Stimulated activated CD4-positive, alpha-beta T cell treated with anti-CD3 and anti-CD28 coated beads, TNF-alpha, amount 100 ng/mL, for 48 hours (primary cell): Measurements from ENCODE around the gene CYP2E1.
"Not testable (repeated sequence)": the region's sequence is repeated elsewhere in the genome, so short reads cannot be mapped to it uniquely, and the experiment has no call there.

Experiments used
- DNase-seq, 3 donors: peaks; one replicate each; pipeline ENCODE4 v3.0.0-alpha.2; 2020; ENCODE audit warnings: low read depth in 3 of 3

Gene CYP2E1

GRCh38 chr10:133573460-133573859, 46.3 kb downstream of the CYP2E1 start:
- DNase-seq, result not testable (repeated sequence)

- DNase-seq, result not testable (repeated sequence)
These were observed 49.9 kb downstream of the CYP2E1 start for GRCh38 chr10:133577037-133577436.
